IMR-90 (cell line): Measurements from ENCODE around the gene RAB3C. TPM values are rescaled to one million over a fixed set of nuclear protein-coding genes. Genes with fewer than 3 reads are reported as not detected.

Experiments used
- ATAC-seq: fragments of 200-7000 bp; cut with Tn5 transposase; 2 replicates; pipeline ENCODE4 v1.9.1; 2020; ENCODE audit warnings: low read depth, mild to moderate bottlenecking, moderate library complexity
- BruUV-seq: library from RNA; stranded (reverse); fragments of 400-500 nt; replicated peaks from 2 replicates; lab custom pipeline; 2021; lab: Mats Ljungman, UMichigan
- CTCF ChIA-PET: fragments of 300-600 bp; formaldehyde crosslinking; extraction: SDS; loops from one replicate; lab custom pipeline; 2021; ENCODE audit warnings: antibody characterized with exemption; lab: Yijun Ruan, JAX
- POLR2A ChIA-PET: fragments of 300-600 bp; sonication (Branson Sonifier 250); formaldehyde crosslinking; loops from one replicate; lab custom pipeline; 2022; ENCODE audit warnings: antibody characterized with exemption; ENCODE audit not compliant: unreplicated experiment; lab: Charles Lee
- DNase-seq: peaks from one replicate; pipeline ENCODE4 v3.0.0; 2013
- H2AFZ ChIP-seq: replicated peaks from 2 replicates; pipeline ENCODE3; 2013; ENCODE audit warnings: low read length, mild to moderate bottlenecking; ENCODE audit not compliant: poor library complexity
- H2AK5ac ChIP-seq: 2 replicates; pipeline ENCODE4 v1.6.1; 2013; ENCODE audit warnings: low read depth, low read length, inconsistent platforms
- H2AK9ac ChIP-seq: replicated peaks from 2 replicates; pipeline ENCODE3; 2013; ENCODE audit warnings: mild to moderate bottlenecking, low read depth, low read length, moderate library complexity; ENCODE audit not compliant: poor library complexity
- H2BK120ac ChIP-seq: 2 replicates; pipeline ENCODE4 v1.6.1; 2013; ENCODE audit warnings: low read depth, low read length, inconsistent platforms
- H2BK15ac ChIP-seq: 3 replicates; pipeline ENCODE4 v1.6.1; 2013; ENCODE audit warnings: low read depth, low read length, inconsistent platforms
- H2BK20ac ChIP-seq: 2 replicates; pipeline ENCODE4 v1.6.1; 2013; ENCODE audit warnings: low read depth, mild to moderate bottlenecking, inconsistent platforms, low read length, moderate library complexity
- H2BK5ac ChIP-seq: 2 replicates; pipeline ENCODE4 v1.6.1; 2013; ENCODE audit warnings: mild to moderate bottlenecking, low read depth, low read length, inconsistent platforms; ENCODE audit not compliant: poor library complexity, severe bottlenecking
- H3K14ac ChIP-seq: replicated peaks from 2 replicates; pipeline ENCODE4 v1.6.1; 2013; ENCODE audit warnings: low read depth, low read length, inconsistent platforms
- H3K18ac ChIP-seq: 2 replicates; pipeline ENCODE4 v1.6.1; 2013; ENCODE audit warnings: low read depth, low read length, control low read depth
- H3K23ac ChIP-seq: 2 replicates; pipeline ENCODE4 v1.6.1; 2013; ENCODE audit warnings: low read depth, low read length, inconsistent platforms
- H3K27ac ChIP-seq: 2 replicates; pipeline ENCODE4 v1.5.1; 2013; ENCODE audit warnings: mild to moderate bottlenecking, control low read depth, low read length; ENCODE audit not compliant: insufficient read depth
- H3K27me3 ChIP-seq: 2 replicates; pipeline ENCODE4 v1.6.1; 2013; ENCODE audit warnings: low read length; ENCODE audit not compliant: control insufficient read depth, insufficient read depth
- H3K36me3 ChIP-seq: 2 replicates; pipeline ENCODE4 v1.6.1; 2013; ENCODE audit warnings: low read length, mixed read lengths; ENCODE audit not compliant: control insufficient read depth, insufficient read depth
- H3K4ac ChIP-seq: 2 replicates; pipeline ENCODE4 v1.6.1; 2013; ENCODE audit warnings: low read depth, low read length, inconsistent platforms
- H3K4me1 ChIP-seq: 2 replicates; pipeline ENCODE4 v1.6.1; 2013; ENCODE audit warnings: low read length, mixed read lengths; ENCODE audit not compliant: control insufficient read depth, insufficient read depth
- H3K4me2 ChIP-seq: 2 replicates; pipeline ENCODE4 v1.6.1; 2013; ENCODE audit warnings: low read depth, mild to moderate bottlenecking, control low read depth, low read length, moderate library complexity
- H3K4me3 ChIP-seq: 2 replicates; pipeline ENCODE4 v1.5.1; 2013; ENCODE audit warnings: low read depth, mild to moderate bottlenecking, control low read depth, low read length, moderate library complexity; ENCODE audit not compliant: insufficient read depth
- H3K56ac ChIP-seq: 2 replicates; pipeline ENCODE4 v1.6.1; 2013; ENCODE audit warnings: low read length, inconsistent platforms; ENCODE audit not compliant: insufficient read depth; ENCODE audit errors: extremely low read depth
- H3K79me1 ChIP-seq, 2 experiments: 2 replicates each; pipeline ENCODE4 v1.6.1; 2013; ENCODE audit warnings: low read length in 2 of 2, inconsistent platforms in 1 of 2, low read depth in 1 of 2
- H3K9ac ChIP-seq: 2 replicates; pipeline ENCODE4 v1.6.1; 2013; ENCODE audit warnings: low read depth, low read length, control low read depth
- H3K9me1 ChIP-seq: 2 replicates; pipeline ENCODE4 v1.6.1; 2013; ENCODE audit warnings: low read length, inconsistent platforms; ENCODE audit not compliant: insufficient read depth
- H3K9me3 ChIP-seq: 2 replicates; pipeline ENCODE4 v1.6.1; 2013; ENCODE audit warnings: low read length; ENCODE audit not compliant: control insufficient read depth, insufficient read depth
- H4K20me1 ChIP-seq: 2 replicates; pipeline ENCODE4 v1.6.1; 2013; ENCODE audit warnings: low read length, inconsistent platforms; ENCODE audit not compliant: insufficient read depth
- H4K5ac ChIP-seq: 2 replicates; pipeline ENCODE4 v1.6.1; 2013; ENCODE audit warnings: mild to moderate bottlenecking, low read depth, low read length, control low read depth
- H4K8ac ChIP-seq, 2 experiments: 2 replicates each; pipeline ENCODE4 v1.6.1; 2013; ENCODE audit warnings: low read depth in 2 of 2, low read length in 2 of 2, control low read depth in 1 of 2, inconsistent platforms in 1 of 2
- H4K91ac ChIP-seq: 2 replicates; pipeline ENCODE4 v1.6.1; 2013; ENCODE audit warnings: low read depth, low read length, inconsistent platforms; ENCODE audit not compliant: insufficient read depth
- BHLHE40 ChIP-seq: fragments of 150-350 bp; IDR thresholded peaks from 2 replicates; pipeline ENCODE4 v1.6.1; 2016; ENCODE audit warnings: mild to moderate bottlenecking, low read depth, low read length
- MAFK ChIP-seq: IDR thresholded peaks from 2 replicates; pipeline ENCODE4 v1.6.1; 2012; ENCODE audit warnings: low read depth, low read length, improper control_type of control experiment
- WGBS, 2 experiments: methylation state at CpG; one replicate each; pipeline versions ENCODE4 v1.1.5 to v1.1.7; 2013; ENCODE audit warnings: missing lambda C conversion rate in 2 of 2; ENCODE audit not compliant: insufficient read length in 1 of 2; ENCODE audit errors: extremely low coverage in 2 of 2; 5-methylcytosine and 5-hydroxymethylcytosine counted together
- dilution Hi-C: fragments of 300-500 bp; cut with HindIII; formaldehyde crosslinking; loops from one replicate; pipeline ENCODE4 v1.14.3; 2018; ENCODE audit warnings: low sequenced_read_pairs; ENCODE audit not compliant: unreplicated experiment
- in situ Hi-C: fragments of 300-500 bp; cut with MboI; formaldehyde crosslinking; loops from 3 replicates; pipeline ENCODE4 v1.14.3; 2019; ENCODE audit warnings: low sequenced_read_pairs, inconsistent platforms, mixed read lengths
- intact Hi-C: fragments of 100-400 bp; cut with micrococcal nuclease; formaldehyde crosslinking; loops from 2 replicates; pipeline ENCODE4 v1.10.0; 2022
- polyA plus RNA-seq, 3 experiments: library from polyadenylated mRNA; depleted of rRNA; stranded (reverse); fragments of >200 nt; gene quantifications; 2 replicates each; pipeline ENCODE4 v1.2.3, GENCODE V29; 2012; ENCODE audit warnings: low replicate concordance in 1 of 3
- total RNA-seq: library from RNA; depleted of rRNA; stranded (reverse); fragments of >200 nt; gene quantifications from 2 replicates; pipeline ENCODE4 v1.2.3, GENCODE V29; 2012
- TF ChIP-seq, protein P1 (sequence below): fragments of 150-350 bp; IDR thresholded peaks from 2 replicates; pipeline ENCODE4 v1.6.1; 2016; ENCODE audit warnings: low read depth, mild to moderate bottlenecking, low read length, moderate library complexity, borderline replicate concordance
- TF ChIP-seq, protein P2 (sequence below): fragments of 150-350 bp; IDR thresholded peaks from 2 replicates; pipeline ENCODE4 v1.6.1; 2017; ENCODE audit warnings: mild to moderate bottlenecking, antibody characterized with exemption, low read length, low read depth

Gene RAB3C
- total and polyA plus RNA-seq, 2 of the 4 experiments (the other 2 are of a cell fraction), result not detected

DNA sequence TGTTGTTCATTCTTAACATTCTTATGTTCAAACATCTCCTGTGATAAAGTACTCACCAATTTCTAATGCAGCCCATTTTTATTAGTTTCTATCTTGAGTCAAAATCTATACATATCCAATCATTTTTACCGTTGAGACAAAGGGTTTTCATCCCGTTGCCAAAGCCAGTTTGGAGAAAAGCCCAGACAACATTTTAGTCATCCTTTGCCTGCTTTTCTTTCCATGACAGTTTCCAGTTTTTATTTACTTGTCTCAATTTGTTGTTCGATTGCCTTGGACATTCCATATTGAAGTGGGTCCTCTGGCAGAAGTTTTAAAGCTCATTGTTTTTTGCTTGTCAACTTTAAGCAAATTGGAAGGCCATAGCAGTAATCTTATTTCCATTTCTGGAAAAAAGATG is 123.9 kb downstream of the RAB3C start:
- no peak overlapping the region for H2AFZ ChIP-seq
- H2AK9ac ChIP-seq, result no peak overlapping the region
- H3K9me3 ChIP-seq, result no peaks in the 10 kb centered on the region
- ChIA-PET CTCF (no interaction called here), POLR2A (no interaction called here)
- dilution Hi-C loops (no loop called here), in situ Hi-C loops (no loop called here), intact Hi-C loops (no loop called here)
- no peak overlapping the region for H4K8ac ChIP-seq
- ATAC-seq (no peak), DNase-seq (no peak)
- H3K36me3 ChIP-seq, result no peaks in the 10 kb centered on the region
- no peaks in the 10 kb centered on the region for H3K79me1 ChIP-seq
- no peaks in the 10 kb centered on the region for H3K9me1 ChIP-seq
- no peak overlapping the region for H4K91ac ChIP-seq
- no peak overlapping the region for H3K27ac ChIP-seq
- no peak overlapping the region for H3K14ac ChIP-seq
- H2BK120ac ChIP-seq, result no peak overlapping the region
- no peak overlapping the region for H2AK5ac ChIP-seq
- no CpG with 5 or more reads among the region's 3 CpGs for WGBS, 2 experiments
- H3K4me2 ChIP-seq, result no peak overlapping the region
- H3K27me3 ChIP-seq, result no peaks in the 10 kb centered on the region
- no peak overlapping the region for H4K5ac ChIP-seq
- H3K23ac ChIP-seq, result no peak overlapping the region
- H3K4ac ChIP-seq, result no peak overlapping the region
- H3K9ac ChIP-seq, result no peak overlapping the region
- BruUV-seq, result no TSS peak
- H2BK15ac ChIP-seq, result no peak overlapping the region
- H3K56ac ChIP-seq, result no peak overlapping the region
- H3K4me3 ChIP-seq, result no peak overlapping the region
- no peak overlapping the region for H2BK20ac ChIP-seq
- no peak overlapping the region for H2BK5ac ChIP-seq
- TF ChIP-seq BHLHE40, result no peak
- no peak for TF ChIP-seq MAFK
- TF ChIP-seq, protein P1, sequence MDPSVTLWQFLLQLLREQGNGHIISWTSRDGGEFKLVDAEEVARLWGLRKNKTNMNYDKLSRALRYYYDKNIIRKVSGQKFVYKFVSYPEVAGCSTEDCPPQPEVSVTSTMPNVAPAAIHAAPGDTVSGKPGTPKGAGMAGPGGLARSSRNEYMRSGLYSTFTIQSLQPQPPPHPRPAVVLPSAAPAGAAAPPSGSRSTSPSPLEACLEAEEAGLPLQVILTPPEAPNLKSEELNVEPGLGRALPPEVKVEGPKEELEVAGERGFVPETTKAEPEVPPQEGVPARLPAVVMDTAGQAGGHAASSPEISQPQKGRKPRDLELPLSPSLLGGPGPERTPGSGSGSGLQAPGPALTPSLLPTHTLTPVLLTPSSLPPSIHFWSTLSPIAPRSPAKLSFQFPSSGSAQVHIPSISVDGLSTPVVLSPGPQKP, result no peak
- TF ChIP-seq, protein P2, sequence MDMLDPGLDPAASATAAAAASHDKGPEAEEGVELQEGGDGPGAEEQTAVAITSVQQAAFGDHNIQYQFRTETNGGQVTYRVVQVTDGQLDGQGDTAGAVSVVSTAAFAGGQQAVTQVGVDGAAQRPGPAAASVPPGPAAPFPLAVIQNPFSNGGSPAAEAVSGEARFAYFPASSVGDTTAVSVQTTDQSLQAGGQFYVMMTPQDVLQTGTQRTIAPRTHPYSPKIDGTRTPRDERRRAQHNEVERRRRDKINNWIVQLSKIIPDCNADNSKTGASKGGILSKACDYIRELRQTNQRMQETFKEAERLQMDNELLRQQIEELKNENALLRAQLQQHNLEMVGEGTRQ, result no peak
- H4K20me1 ChIP-seq, result no peaks in the 10 kb centered on the region
- no peak overlapping the region for H3K18ac ChIP-seq
- no peaks in the 10 kb centered on the region for H3K4me1 ChIP-seq
